IPS-18a (cell line): ENCODE results near the gene ZCCHC10.
A peak's percentile ranks its signal among the peaks of the same experiment; 100 is the strongest.
"Not testable (repeated sequence)": the region's sequence is repeated elsewhere in the genome, so short reads cannot be mapped to it uniquely, and the experiment has no call there.

Source experiments
- H3K27ac ChIP-seq: one replicate; pipeline ENCODE4 v1.5.1; 2013; ENCODE audit warnings: low read length
- H3K27me3 ChIP-seq: one replicate; pipeline ENCODE4 v1.6.1; 2013; ENCODE audit warnings: mild to moderate bottlenecking, low read length; ENCODE audit not compliant: control insufficient read depth, insufficient read depth
- H3K36me3 ChIP-seq: one replicate; pipeline ENCODE4 v1.6.1; 2013; ENCODE audit warnings: low read depth, low read length; ENCODE audit not compliant: control insufficient read depth
- H3K4me1 ChIP-seq: one replicate; pipeline ENCODE4 v1.6.1; 2013; ENCODE audit warnings: low read depth, low read length; ENCODE audit not compliant: control insufficient read depth
- H3K4me3 ChIP-seq: one replicate; pipeline ENCODE4 v1.5.1; 2013; ENCODE audit warnings: low read length
- H3K9ac ChIP-seq: one replicate; pipeline ENCODE4 v1.6.1; 2013; ENCODE audit warnings: mild to moderate bottlenecking, low read length, moderate library complexity
- H3K9me3 ChIP-seq: one replicate; pipeline ENCODE4 v1.6.1; 2013; ENCODE audit warnings: low read depth, low read length; ENCODE audit not compliant: control insufficient read depth

Gene ZCCHC10

GRCh38 chr5:132963171-132964104 lies 62.9 kb downstream of the ZCCHC10 start, which contains the start of gene AFF4:
AFF4 (minus strand) TSS chr5:132963634; CDS start chr5:132937189, 26,445 bp downstream.
- H3K4me1 ChIP-seq: peaks cover 8% of the 10 kb centered on the region

GRCh38 chr5:132962429-132963021 lies 63.8 kb downstream of the ZCCHC10 start:
- no peaks in the 10 kb centered on the region for H3K9me3 ChIP-seq
- H3K4me1 ChIP-seq: peaks cover 8% of the 10 kb centered on the region
- peak overlapping the region; percentile 98 for H3K9ac ChIP-seq
- H3K36me3 ChIP-seq: no peaks in the 10 kb centered on the region
- peak overlapping the region; percentile 95 for H3K4me3 ChIP-seq
- peak overlapping the region; percentile 95 for H3K27ac ChIP-seq
- H3K27me3 ChIP-seq: no peaks in the 10 kb centered on the region

More at GRCh38 chr5:132963171-132964104, 62.9 kb downstream of the ZCCHC10 start, which contains the start of gene AFF4:
- no peaks in the 10 kb centered on the region for H3K27me3 ChIP-seq
- no peaks in the 10 kb centered on the region for H3K9me3 ChIP-seq
- H3K4me3 ChIP-seq: peak within 1 kb of the TSS; percentile 95
- H3K36me3 ChIP-seq: no peaks in the 10 kb centered on the region
- peak within 1 kb of the TSS; percentile 98 for H3K9ac ChIP-seq
- peak within 1 kb of the TSS; percentile 95 for H3K27ac ChIP-seq

GRCh38 chr5:132961887-132962286 lies 64.5 kb downstream of the ZCCHC10 start:
- no peaks in the 10 kb centered on the region for H3K9me3 ChIP-seq
- H3K9ac ChIP-seq: peak overlapping the region; percentile 98
- H3K4me3 ChIP-seq: peak overlapping the region; percentile 95
- peaks cover 8% of the 10 kb centered on the region for H3K4me1 ChIP-seq
- no peaks in the 10 kb centered on the region for H3K36me3 ChIP-seq
- H3K27me3 ChIP-seq: no peaks in the 10 kb centered on the region
- H3K27ac ChIP-seq: peak overlapping the region; percentile 95

- not testable (repeated sequence) for H3K27me3 ChIP-seq, H3K9me3 ChIP-seq, H3K4me1 ChIP-seq, H3K36me3 ChIP-seq, H3K27ac ChIP-seq
- H3K9ac ChIP-seq: peak overlapping the region; percentile 98
- peak overlapping the region; percentile 95 for H3K4me3 ChIP-seq
Measured at GRCh38 chr5:132961123-132961815, 65.1 kb downstream of the ZCCHC10 start.

- H3K27ac ChIP-seq, H3K9ac ChIP-seq, H3K4me1 ChIP-seq, H3K27me3 ChIP-seq, H3K36me3 ChIP-seq, H3K9me3 ChIP-seq, H3K4me3 ChIP-seq: not testable (repeated sequence)
Measured at GRCh38 chr5:132956166-132956799, 70.1 kb downstream of the ZCCHC10 start.

- H3K4me1 ChIP-seq: no peaks in the 10 kb centered on the region
- H3K9me3 ChIP-seq: no peaks in the 10 kb centered on the region
- no peak overlapping the region for H3K27ac ChIP-seq
- H3K27me3 ChIP-seq: no peaks in the 10 kb centered on the region
- no peaks in the 10 kb centered on the region for H3K36me3 ChIP-seq
- no peak overlapping the region for H3K9ac ChIP-seq
- no peak overlapping the region for H3K4me3 ChIP-seq
Measured at GRCh38 chr5:132953710-132954109, 72.6 kb downstream of the ZCCHC10 start.

GRCh38 chr5:132952829-132953228 lies 73.5 kb downstream of the ZCCHC10 start:
- Histone ChIP-seq H3K4me1 (no peaks in the 10 kb centered on the region), H3K9ac (no peak overlapping the region), H3K4me3 (no peak overlapping the region), H3K9me3 (no peaks in the 10 kb centered on the region), H3K27ac (no peak overlapping the region), H3K36me3 (no peaks in the 10 kb centered on the region), H3K27me3 (no peaks in the 10 kb centered on the region)

- Histone ChIP-seq H3K9me3 (no peaks in the 10 kb centered on the region), H3K27me3 (no peaks in the 10 kb centered on the region), H3K36me3 (no peaks in the 10 kb centered on the region), H3K4me3 (no peak overlapping the region), H3K9ac (no peak overlapping the region), H3K4me1 (no peaks in the 10 kb centered on the region), H3K27ac (no peak overlapping the region)
Measured at GRCh38 chr5:132951897-132952296, 74.5 kb downstream of the ZCCHC10 start.

GRCh38 chr5:132949136-132949535 lies 77.2 kb downstream of the ZCCHC10 start:
- no peak overlapping the region for H3K9ac ChIP-seq
- H3K4me3 ChIP-seq: no peak overlapping the region
- H3K9me3 ChIP-seq: no peaks in the 10 kb centered on the region
- no peaks in the 10 kb centered on the region for H3K36me3 ChIP-seq
- no peaks in the 10 kb centered on the region for H3K27me3 ChIP-seq
- H3K4me1 ChIP-seq: no peaks in the 10 kb centered on the region
- no peak overlapping the region for H3K27ac ChIP-seq

GRCh38 chr5:132947671-132948070 lies 78.7 kb downstream of the ZCCHC10 start:
- Histone ChIP-seq H3K27me3 (no peaks in the 10 kb centered on the region), H3K9ac (no peak overlapping the region), H3K9me3 (no peaks in the 10 kb centered on the region), H3K36me3 (no peaks in the 10 kb centered on the region), H3K4me1 (no peaks in the 10 kb centered on the region), H3K27ac (no peak overlapping the region), H3K4me3 (no peak overlapping the region)
